CD14-positive monocyte (primary cell): Measurements from ENCODE around the gene DKK1. TPM values are rescaled to one million over a fixed set of nuclear protein-coding genes. Genes with fewer than 3 reads are reported as not detected.
A peak's percentile ranks its signal among the peaks of the same experiment; 100 is the strongest.

Experiments
- DNase-seq, 3 donors: peaks; one replicate each; pipeline ENCODE4 v3.0.0-alpha.2; 2011 to 2022
- H2AFZ ChIP-seq: 2 replicates; pipeline ENCODE4 v1.6.0; 2012; ENCODE audit warnings: mild to moderate bottlenecking, low read depth, low read length, inconsistent platforms; ENCODE audit not compliant: insufficient read depth, poor library complexity, severe bottlenecking
- H3K27ac ChIP-seq, 2 donors: 1 replicate in 1 of 2; 2 replicates in 1 of 2; pipeline ENCODE4 v1.5.1; 2012 to 2013; ENCODE audit warnings: low read length in 2 of 2, control low read depth in 1 of 2, inconsistent platforms in 1 of 2, low read depth in 1 of 2, mild to moderate bottlenecking in 1 of 2
- H3K27me3 ChIP-seq, 2 donors: one replicate each; pipeline versions ENCODE4 v1.6.0 to v1.6.1; 2011 to 2013; ENCODE audit warnings: low read length in 2 of 2; ENCODE audit not compliant: control insufficient read depth in 2 of 2, insufficient read depth in 2 of 2
- H3K36me3 ChIP-seq, 2 donors: replicated peaks in 1 of 2; 1 replicate in 1 of 2; 2 replicates in 1 of 2; pipeline versions ENCODE4 v1.5.1 to v1.6.1; 2012 to 2013; ENCODE audit warnings: low read length in 2 of 2, control low read depth in 1 of 2, inconsistent platforms in 1 of 2, mild to moderate bottlenecking in 1 of 2; ENCODE audit not compliant: insufficient read depth in 2 of 2, control insufficient read depth in 1 of 2
- H3K4me1 ChIP-seq, 2 donors: 1 replicate in 1 of 2; 2 replicates in 1 of 2; pipeline versions ENCODE4 v1.5.1 to v1.6.1; 2012 to 2013; ENCODE audit warnings: low read length in 2 of 2, control low read depth in 1 of 2, inconsistent platforms in 1 of 2, mild to moderate bottlenecking in 1 of 2, moderate library complexity in 1 of 2; ENCODE audit not compliant: insufficient read depth in 2 of 2, control insufficient read depth in 1 of 2
- H3K4me2 ChIP-seq: replicated peaks from 2 replicates; pipeline ENCODE3; 2012; ENCODE audit warnings: low read length, moderate library complexity, mild to moderate bottlenecking; ENCODE audit not compliant: poor library complexity, severe bottlenecking; ENCODE audit errors: extremely low read depth
- H3K4me3 ChIP-seq, 3 experiments: fragments of 200-600 bp in 1 of 3; sonication (generic) in 1 of 3; replicated peaks in 1 of 3; 1 replicate in 2 of 3; 2 replicates in 1 of 3; pipeline ENCODE4 v1.5.1; 2011 to 2013; ENCODE audit warnings: low read length in 3 of 3, mild to moderate bottlenecking in 3 of 3, control low read depth in 2 of 3, low read depth in 2 of 3, inconsistent platforms in 1 of 3, moderate library complexity in 1 of 3
- H3K79me2 ChIP-seq: 2 replicates; pipeline ENCODE4 v1.6.0; 2012; ENCODE audit warnings: mild to moderate bottlenecking, control low read depth, inconsistent platforms, low read length, moderate library complexity; ENCODE audit not compliant: insufficient read depth
- H3K9ac ChIP-seq: 2 replicates; pipeline ENCODE4 v1.6.0; 2017; ENCODE audit warnings: low read length, mild to moderate bottlenecking; ENCODE audit not compliant: insufficient read depth, poor library complexity, severe bottlenecking
- H3K9me3 ChIP-seq, 2 donors: replicated peaks in 1 of 2; 1 replicate in 1 of 2; 2 replicates in 1 of 2; pipeline versions ENCODE4 v1.5.1 to v1.6.1; 2012 to 2013; ENCODE audit warnings: low read length in 2 of 2, control low read depth in 1 of 2; ENCODE audit not compliant: control insufficient read depth in 1 of 2, insufficient read depth in 1 of 2
- H4K20me1 ChIP-seq: 2 replicates; pipeline ENCODE4 v1.6.0; 2012; ENCODE audit warnings: mild to moderate bottlenecking, low read length, control low read depth, moderate library complexity; ENCODE audit not compliant: insufficient read depth
- H3K27ac Mint-ChIP-seq, 7 donors: one replicate each; pipeline ENCODE4 v1.8.0; 2020; ENCODE audit warnings: mild to moderate bottlenecking in 7 of 7, mixed read lengths in 7 of 7, moderate library complexity in 6 of 7, inconsistent platforms in 2 of 7
- H3K27me3 Mint-ChIP-seq, 3 donors: one replicate each; pipeline ENCODE4 v1.8.0; 2021 to 2022; ENCODE audit warnings: low read depth in 3 of 3, mild to moderate bottlenecking in 3 of 3, mixed read lengths in 3 of 3, moderate library complexity in 3 of 3, inconsistent platforms in 1 of 3
- H3K36me3 Mint-ChIP-seq, 2 donors: one replicate each; pipeline ENCODE4 v1.8.0; 2020; ENCODE audit warnings: mixed read lengths in 2 of 2, inconsistent platforms in 1 of 2, mild to moderate bottlenecking in 1 of 2
- H3K4me1 Mint-ChIP-seq: one replicate; pipeline ENCODE4 v1.8.0; 2020; ENCODE audit warnings: mild to moderate bottlenecking, mixed read lengths
- H3K4me3 Mint-ChIP-seq, 2 donors: one replicate each; pipeline ENCODE4 v1.8.0; 2020; ENCODE audit warnings: mild to moderate bottlenecking in 2 of 2, mixed read lengths in 2 of 2, moderate library complexity in 1 of 2
- H3K9me3 Mint-ChIP-seq, 7 donors: one replicate each; pipeline ENCODE4 v1.8.0; 2020 to 2022; ENCODE audit warnings: mixed read lengths in 7 of 7, mild to moderate bottlenecking in 6 of 7, moderate library complexity in 6 of 7, inconsistent platforms in 2 of 7
- CTCF ChIP-seq: fragments of 200-600 bp; IDR thresholded peaks from one replicate; pipeline ENCODE4 v1.8.0; 2022; ENCODE audit warnings: antibody characterized with exemption, mild to moderate bottlenecking
- WGBS: methylation state at CpG from one replicate; pipeline ENCODE4 v1.1.5; 2013; ENCODE audit warnings: missing lambda C conversion rate; ENCODE audit not compliant: insufficient coverage; 5-methylcytosine and 5-hydroxymethylcytosine counted together
- intact Hi-C, 2 donors: fragments of 100-400 bp; cut with micrococcal nuclease; formaldehyde crosslinking; loops; one replicate each; pipeline versions ENCODE4 v1.15.0 to v1.15.1; 2023
- polyA plus RNA-seq, 3 donors: library from polyadenylated mRNA; depleted of rRNA in 1 of 3; unstranded in 2 of 3; stranded (reverse) in 1 of 3; fragments of 300-500 nt in 2 of 3; fragments of >200 nt in 1 of 3; fragmentation: Illumina TruSeq in 2 of 3; gene quantifications; 1 replicate in 2 of 3; 2 replicates in 1 of 3; pipeline ENCODE4 v1.2.3, GENCODE V29; 2012 to 2021

DKK1 gene
- polyA plus RNA-seq, 3 donors: not detected

- no peak overlapping the region for H3K27ac ChIP-seq
- no peak for DNase-seq
- H3K4me2 ChIP-seq: peak overlapping the region; percentile 53
- Mint-ChIP-seq H3K27ac (no peak overlapping the region), H3K36me3 (no peaks in the 10 kb centered on the region), H3K9me3 (no peaks in the 10 kb centered on the region), H3K4me3 (peak overlapping the region; percentile 44 to 86), H3K27me3 (peaks cover 41 to 50% (median 44%) of the 10 kb centered on the region in 3 donors), H3K4me1 (peaks cover 13% of the 10 kb centered on the region)
- H3K27me3 ChIP-seq: peaks cover 43 to 61% of the 10 kb centered on the region in 2 donors
- intact Hi-C loops: no loop called here
- no peaks in the 10 kb centered on the region for H3K36me3 ChIP-seq
- H3K4me1 ChIP-seq: peaks cover 0 to 7% of the 10 kb centered on the region in 2 donors
- H3K9ac ChIP-seq: no peak overlapping the region
- 4% methylated on average over 27 of the region's 40 CpGs for WGBS
- no peaks in the 10 kb centered on the region for H4K20me1 ChIP-seq
- H3K4me3 ChIP-seq: peak overlapping the region in 1 of 3 experiments; percentile 50
- TF ChIP-seq CTCF: peak; percentile 35
- no peaks in the 10 kb centered on the region for H3K79me2 ChIP-seq
- H2AFZ ChIP-seq: peak overlapping the region; percentile 42
- H3K9me3 ChIP-seq: no peaks in the 10 kb centered on the region
Measured at GRCh38 chr10:52308251-52309031, 5.6 kb upstream of the DKK1 start.

GRCh38 chr10:52312942-52313255 lies 1.2 kb upstream of the DKK1 start:
- no peak overlapping the region for H3K4me3 ChIP-seq
- no peaks in the 10 kb centered on the region for H3K36me3 ChIP-seq
- Mint-ChIP-seq H3K27ac (no peak overlapping the region), H3K9me3 (peaks cover 0 to 6% (median 2%) of the 10 kb centered on the region in 7 donors), H3K4me1 (peaks cover 27% of the 10 kb centered on the region), H3K4me3 (peak overlapping the region in 1 of 2 donors; percentile 91), H3K36me3 (peaks cover 2 to 6% of the 10 kb centered on the region in 2 donors), H3K27me3 (peaks cover 66 to 73% (median 66%) of the 10 kb centered on the region in 3 donors)
- H3K4me1 ChIP-seq: peaks cover 0 to 15% of the 10 kb centered on the region in 2 donors
- no peak overlapping the region for H2AFZ ChIP-seq
- TF ChIP-seq CTCF: no peak
- WGBS: no CpG with 5 or more reads among the region's 3 CpGs
- peaks cover 64 to 83% of the 10 kb centered on the region in 2 donors for H3K27me3 ChIP-seq
- H3K4me2 ChIP-seq: no peak overlapping the region
- H3K9me3 ChIP-seq: peaks cover 0 to 8% of the 10 kb centered on the region in 2 donors
- intact Hi-C loops: no loop called here
- H4K20me1 ChIP-seq: no peaks in the 10 kb centered on the region
- H3K79me2 ChIP-seq: no peaks in the 10 kb centered on the region
- no peak overlapping the region for H3K27ac ChIP-seq
- DNase-seq: no peak
- H3K9ac ChIP-seq: no peak overlapping the region
